HEK293 (cell line): ENCODE measurements around the gene CD96.

Experiments used
- CTCF ChIA-PET: fragments of 350-600 bp; formaldehyde crosslinking; extraction: SDS; loops from one replicate; lab custom pipeline; 2021; ENCODE audit warnings: antibody characterized with exemption; lab: Yijun Ruan, JAX
- POLR2A ChIA-PET: fragments of 300-600 bp; formaldehyde crosslinking; extraction: SDS; loops from one replicate; lab custom pipeline; 2020; ENCODE audit warnings: antibody characterized with exemption, inconsistent platforms; lab: Yijun Ruan, JAX
- H3K27ac ChIP-seq: fragments of 200-500 bp; sonication (Bioruptor generic); 2 replicates; pipeline ENCODE4 v1.5.1; 2014; ENCODE audit warnings: low read depth, low read length, control low read depth, inconsistent platforms; ENCODE audit errors: extremely low read depth
- H3K36me3 ChIP-seq, 2 experiments: fragments of 200-500 bp in 1 of 2; sonication (Bioruptor generic) in 1 of 2; 1 replicate in 1 of 2; 2 replicates in 1 of 2; pipeline ENCODE4 v1.5.1; 2014 to 2017; ENCODE audit warnings: inconsistent platforms in 2 of 2, low read length in 2 of 2; ENCODE audit not compliant: control insufficient read depth in 2 of 2, insufficient read depth in 1 of 2
- H3K4me1 ChIP-seq: fragments of 200-500 bp; sonication (Bioruptor generic); 2 replicates; pipeline ENCODE4 v1.5.1; 2014; ENCODE audit warnings: mild to moderate bottlenecking, low read length, inconsistent platforms; ENCODE audit not compliant: control insufficient read depth, insufficient read depth
- H3K4me3 ChIP-seq: 2 replicates; pipeline ENCODE4 v1.5.1; 2011; ENCODE audit warnings: low read depth, mild to moderate bottlenecking, control low read depth, low read length, moderate library complexity
- H3K9me3 ChIP-seq: fragments of 200-500 bp; sonication (Bioruptor generic); 2 replicates; pipeline ENCODE4 v1.5.1; 2014; ENCODE audit warnings: low read depth, low read length, inconsistent platforms; ENCODE audit not compliant: control insufficient read depth, insufficient read depth
- ELK4 ChIP-seq: IDR thresholded peaks from 2 replicates; pipeline ENCODE4 v1.6.1; 2011; ENCODE audit warnings: mild to moderate bottlenecking, low read depth, low read length, borderline replicate concordance
- IKZF3 ChIP-seq: fragments of 450-650 bp; IDR thresholded peaks from 2 replicates; pipeline ENCODE4 v1.5.0; 2018; ENCODE audit warnings: missing biosample characterization, mild to moderate bottlenecking, missing genetic modification characterization, moderate library complexity
- KLF10 ChIP-seq: fragments of 450-650 bp; IDR thresholded peaks from 2 replicates; pipeline ENCODE4 v1.5.1; 2018; ENCODE audit warnings: missing biosample characterization, mild to moderate bottlenecking, missing genetic modification characterization
- PRDM1 ChIP-seq: fragments of 450-650 bp; formaldehyde crosslinking; IDR thresholded peaks from 2 replicates; pipeline ENCODE4; 2016; ENCODE audit warnings: missing biosample characterization, missing genetic modification characterization
- REST ChIP-seq: fragments of 450-650 bp; formaldehyde crosslinking; IDR thresholded peaks from 2 replicates; pipeline ENCODE4 v1.5.1; 2016; ENCODE audit warnings: missing biosample characterization, missing genetic modification characterization
- SCRT2 ChIP-seq: fragments of 450-650 bp; formaldehyde crosslinking; IDR thresholded peaks from 2 replicates; pipeline ENCODE4 v1.5.1; 2016; ENCODE audit warnings: missing biosample characterization, missing genetic modification characterization
- ZBTB11 ChIP-seq: fragments of 450-650 bp; formaldehyde crosslinking; conservative IDR thresholded peaks from 2 replicates; pipeline ENCODE4 v1.5.1; 2016; ENCODE audit warnings: low read depth, missing biosample characterization, missing genetic modification characterization
- ZBTB20 ChIP-seq: fragments of 450-650 bp; formaldehyde crosslinking; IDR thresholded peaks from 2 replicates; pipeline ENCODE4 v1.5.1; 2016; ENCODE audit warnings: missing biosample characterization, missing genetic modification characterization
- ZFHX2 ChIP-seq: fragments of 450-650 bp; formaldehyde crosslinking; conservative IDR thresholded peaks from 2 replicates; pipeline ENCODE4 v1.5.1; 2016; ENCODE audit warnings: missing biosample characterization, missing genetic modification characterization
- ZFP37 ChIP-seq: fragments of 450-650 bp; formaldehyde crosslinking; IDR thresholded peaks from 2 replicates; pipeline ENCODE4 v1.5.1; 2016; ENCODE audit warnings: missing biosample characterization, missing genetic modification characterization
- ZNF292 ChIP-seq: fragments of 450-650 bp; formaldehyde crosslinking; IDR thresholded peaks from 2 replicates; pipeline ENCODE4 v1.5.1; 2016; ENCODE audit warnings: low read depth, missing biosample characterization, missing genetic modification characterization, borderline replicate concordance
- ZNF302 ChIP-seq: fragments of 450-650 bp; formaldehyde crosslinking; IDR thresholded peaks from 2 replicates; pipeline ENCODE4 v1.5.1; 2016; ENCODE audit warnings: missing biosample characterization, missing genetic modification characterization, low read depth
- ZNF350 ChIP-seq: fragments of 450-650 bp; formaldehyde crosslinking; IDR thresholded peaks from 2 replicates; pipeline ENCODE4 v1.5.0; 2017; ENCODE audit warnings: missing biosample characterization, mild to moderate bottlenecking, missing genetic modification characterization
- ZNF398 ChIP-seq: fragments of 450-650 bp; formaldehyde crosslinking; IDR thresholded peaks from 2 replicates; pipeline ENCODE4 v1.5.1; 2017; ENCODE audit warnings: missing biosample characterization, missing genetic modification characterization
- ZNF423 ChIP-seq: fragments of 450-650 bp; formaldehyde crosslinking; IDR thresholded peaks from 2 replicates; pipeline ENCODE4 v1.5.1; 2016; ENCODE audit warnings: missing biosample characterization, missing genetic modification characterization
- ZNF621 ChIP-seq: fragments of 450-650 bp; formaldehyde crosslinking; IDR thresholded peaks from 2 replicates; pipeline ENCODE4 v1.5.1; 2017; ENCODE audit warnings: missing biosample characterization, missing genetic modification characterization
- ZNF76 ChIP-seq: fragments of 450-650 bp; formaldehyde crosslinking; IDR thresholded peaks from 2 replicates; pipeline ENCODE4; 2016; ENCODE audit warnings: low read depth, missing biosample characterization, missing genetic modification characterization, borderline replicate concordance
- TF ChIP-seq, protein P1 (sequence below): fragments of 450-650 bp; formaldehyde crosslinking; IDR thresholded peaks from 2 replicates; pipeline ENCODE4 v1.5.1; 2016; ENCODE audit warnings: missing biosample characterization, missing genetic modification characterization
- TF ChIP-seq, protein P2 (sequence below): fragments of 450-650 bp; formaldehyde crosslinking; IDR thresholded peaks from 2 replicates; pipeline ENCODE4 v1.5.1; 2016; ENCODE audit warnings: missing biosample characterization, missing genetic modification characterization, low read depth
- TF ChIP-seq, protein P3 (sequence below): fragments of 450-650 bp; IDR thresholded peaks from 2 replicates; pipeline ENCODE4 v1.5.1; 2018; ENCODE audit warnings: missing biosample characterization, missing genetic modification characterization

The CD96 gene

GRCh38 chr3:111571282-111571681 lies 29.3 kb downstream of the CD96 start:
- Histone ChIP-seq H3K9me3 (no peaks in the 10 kb centered on the region), H3K36me3 (no peaks in the 10 kb centered on the region), H3K4me3 (no peak overlapping the region), H3K27ac (no peak overlapping the region), H3K4me1 (no peaks in the 10 kb centered on the region)
- ChIA-PET POLR2A (no interaction called here), CTCF (no interaction called here)
- TF ChIP-seq ZBTB11 (tag by site-specific recombination) (no peak), IKZF3 (no peak), KLF10 (tag by site-specific recombination) (no peak), ZNF76 (tag by site-specific recombination) (no peak), ZNF621 (tag by site-specific recombination) (no peak), ELK4 (no peak), ZFHX2 (tag by site-specific recombination) (no peak), ZNF350 (tag by site-specific recombination) (no peak), ZBTB20 (tag by site-specific recombination) (no peak), PRDM1 (tag by site-specific recombination) (no peak), ZNF398 (tag by site-specific recombination) (no peak), ZFP37 (tag by site-specific recombination) (no peak), ZNF292 (tag by site-specific recombination) (no peak), SCRT2 (no peak), ZNF302 (tag by site-specific recombination) (no peak), ZNF423 (tag by site-specific recombination) (no peak), REST (no peak)
- TF ChIP-seq, protein P1, sequence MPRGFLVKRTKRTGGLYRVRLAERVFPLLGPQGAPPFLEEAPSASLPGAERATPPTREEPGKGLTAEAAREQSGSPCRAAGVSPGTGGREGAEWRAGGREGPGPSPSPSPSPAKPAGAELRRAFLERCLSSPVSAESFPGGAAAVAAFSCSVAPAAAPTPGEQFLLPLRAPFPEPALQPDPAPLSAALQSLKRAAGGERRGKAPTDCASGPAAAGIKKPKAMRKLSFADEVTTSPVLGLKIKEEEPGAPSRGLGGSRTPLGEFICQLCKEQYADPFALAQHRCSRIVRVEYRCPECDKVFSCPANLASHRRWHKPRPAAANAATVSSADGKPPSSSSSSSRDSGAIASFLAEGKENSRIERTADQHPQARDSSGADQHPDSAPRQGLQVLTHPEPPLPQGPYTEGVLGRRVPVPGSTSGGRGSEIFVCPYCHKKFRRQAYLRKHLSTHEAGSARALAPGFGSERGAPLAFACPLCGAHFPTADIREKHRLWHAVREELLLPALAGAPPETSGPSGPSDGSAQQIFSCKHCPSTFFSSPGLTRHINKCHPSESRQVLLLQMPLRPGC (tag by site-specific recombination) = no peak
- TF ChIP-seq, protein P2, sequence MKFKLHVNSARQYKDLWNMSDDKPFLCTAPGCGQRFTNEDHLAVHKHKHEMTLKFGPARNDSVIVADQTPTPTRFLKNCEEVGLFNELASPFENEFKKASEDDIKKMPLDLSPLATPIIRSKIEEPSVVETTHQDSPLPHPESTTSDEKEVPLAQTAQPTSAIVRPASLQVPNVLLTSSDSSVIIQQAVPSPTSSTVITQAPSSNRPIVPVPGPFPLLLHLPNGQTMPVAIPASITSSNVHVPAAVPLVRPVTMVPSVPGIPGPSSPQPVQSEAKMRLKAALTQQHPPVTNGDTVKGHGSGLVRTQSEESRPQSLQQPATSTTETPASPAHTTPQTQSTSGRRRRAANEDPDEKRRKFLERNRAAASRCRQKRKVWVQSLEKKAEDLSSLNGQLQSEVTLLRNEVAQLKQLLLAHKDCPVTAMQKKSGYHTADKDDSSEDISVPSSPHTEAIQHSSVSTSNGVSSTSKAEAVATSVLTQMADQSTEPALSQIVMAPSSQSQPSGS = no peak
- TF ChIP-seq, protein P3, sequence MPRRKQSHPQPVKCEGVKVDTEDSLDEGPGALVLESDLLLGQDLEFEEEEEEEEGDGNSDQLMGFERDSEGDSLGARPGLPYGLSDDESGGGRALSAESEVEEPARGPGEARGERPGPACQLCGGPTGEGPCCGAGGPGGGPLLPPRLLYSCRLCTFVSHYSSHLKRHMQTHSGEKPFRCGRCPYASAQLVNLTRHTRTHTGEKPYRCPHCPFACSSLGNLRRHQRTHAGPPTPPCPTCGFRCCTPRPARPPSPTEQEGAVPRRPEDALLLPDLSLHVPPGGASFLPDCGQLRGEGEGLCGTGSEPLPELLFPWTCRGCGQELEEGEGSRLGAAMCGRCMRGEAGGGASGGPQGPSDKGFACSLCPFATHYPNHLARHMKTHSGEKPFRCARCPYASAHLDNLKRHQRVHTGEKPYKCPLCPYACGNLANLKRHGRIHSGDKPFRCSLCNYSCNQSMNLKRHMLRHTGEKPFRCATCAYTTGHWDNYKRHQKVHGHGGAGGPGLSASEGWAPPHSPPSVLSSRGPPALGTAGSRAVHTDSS (tag by site-specific recombination) = no peak
